A673 (cell line): Measurements from ENCODE around the gene FBXW5. TPM values are rescaled to one million over a fixed set of nuclear protein-coding genes. Genes with fewer than 3 reads are reported as not detected.

ENCODE experiments used
- BruUV-seq: library from RNA; stranded (reverse); fragments of 400-500 nt; replicated peaks from 2 replicates; lab custom pipeline; 2021; lab: Mats Ljungman, UMichigan
- CTCF ChIA-PET: fragments of 300-600 bp; sonication (Branson Sonifier 250); formaldehyde crosslinking; loops from one replicate; lab custom pipeline; 2022; ENCODE audit warnings: antibody characterized with exemption; lab: Charles Lee
- POLR2A ChIA-PET: fragments of 300-600 bp; sonication (Branson Sonifier 250); formaldehyde crosslinking; loops from one replicate; lab custom pipeline; 2022; ENCODE audit warnings: antibody characterized with exemption; ENCODE audit not compliant: low non-redundant PET; lab: Charles Lee
- DNase-seq: peaks from one replicate; pipeline ENCODE4 v3.0.0-alpha.2; 2015; ENCODE audit warnings: low spot score
- H3K27ac ChIP-seq: fragments of 200-600 bp; sonication (generic); 2 replicates; pipeline ENCODE4 v1.5.1; 2016; ENCODE audit warnings: mixed run types, low read depth, mild to moderate bottlenecking, mixed read lengths, antibody characterized with exemption, low read length; ENCODE audit not compliant: poor library complexity, severe bottlenecking
- H3K27me3 ChIP-seq: fragments of 200-600 bp; sonication (generic); replicated peaks from 2 replicates; pipeline ENCODE4 v1.6.1; 2017; ENCODE audit warnings: mixed run types, low read depth, mild to moderate bottlenecking, mixed read lengths, antibody characterized with exemption, low read length; ENCODE audit not compliant: insufficient read depth, poor library complexity
- H3K36me3 ChIP-seq: fragments of 200-600 bp; sonication (generic); 2 replicates; pipeline ENCODE4 v1.6.1; 2016; ENCODE audit warnings: mixed run types, mild to moderate bottlenecking, mixed read lengths, antibody characterized with exemption, low read length; ENCODE audit not compliant: insufficient read depth, poor library complexity, severe bottlenecking
- H3K4me1 ChIP-seq: fragments of 200-600 bp; sonication (generic); 2 replicates; pipeline ENCODE4 v1.6.1; 2017; ENCODE audit warnings: mixed run types, mild to moderate bottlenecking, mixed read lengths, antibody characterized with exemption, low read length; ENCODE audit not compliant: insufficient read depth, poor library complexity, severe bottlenecking
- H3K4me3 ChIP-seq: fragments of 200-600 bp; sonication (generic); 2 replicates; pipeline ENCODE4 v1.5.1; 2016; ENCODE audit warnings: low read depth, mixed run types, mild to moderate bottlenecking, mixed read lengths, low read length; ENCODE audit not compliant: poor library complexity, severe bottlenecking
- H3K9me3 ChIP-seq: fragments of 200-600 bp; sonication (generic); 2 replicates; pipeline ENCODE4 v1.6.1; 2016; ENCODE audit warnings: mixed run types, low read depth, mild to moderate bottlenecking, mixed read lengths, antibody characterized with exemption, low read length; ENCODE audit not compliant: poor library complexity, severe bottlenecking
- CTCF ChIP-seq: fragments of 300-800, 200-600 bp; sonication (generic); conservative IDR thresholded peaks from 2 replicates; pipeline ENCODE4 v1.5.1; 2017; ENCODE audit warnings: low read depth, mild to moderate bottlenecking, antibody characterized with exemption, low read length, moderate library complexity, mixed read lengths
- EZH2 ChIP-seq: fragments of 200-600 bp; sonication (generic); IDR thresholded peaks from 2 replicates; pipeline ENCODE4 v1.6.1; 2017; ENCODE audit warnings: borderline replicate concordance, low read depth, mild to moderate bottlenecking, mixed read lengths, antibody characterized with exemption, low read length; ENCODE audit not compliant: poor library complexity, severe bottlenecking
- intact Hi-C: fragments of 100-400 bp; cut with micrococcal nuclease; formaldehyde crosslinking; loops from one replicate; pipeline ENCODE4 v1.10.0; 2022; ENCODE audit not compliant: unreplicated experiment
- total RNA-seq: library from RNA; stranded (reverse); gene quantifications from 2 replicates; pipeline ENCODE4 v1.2.3, GENCODE V29; 2021

The FBXW5 gene
- total RNA-seq, 1 experiment from 2014 or later: 81.8 TPM

DNA sequence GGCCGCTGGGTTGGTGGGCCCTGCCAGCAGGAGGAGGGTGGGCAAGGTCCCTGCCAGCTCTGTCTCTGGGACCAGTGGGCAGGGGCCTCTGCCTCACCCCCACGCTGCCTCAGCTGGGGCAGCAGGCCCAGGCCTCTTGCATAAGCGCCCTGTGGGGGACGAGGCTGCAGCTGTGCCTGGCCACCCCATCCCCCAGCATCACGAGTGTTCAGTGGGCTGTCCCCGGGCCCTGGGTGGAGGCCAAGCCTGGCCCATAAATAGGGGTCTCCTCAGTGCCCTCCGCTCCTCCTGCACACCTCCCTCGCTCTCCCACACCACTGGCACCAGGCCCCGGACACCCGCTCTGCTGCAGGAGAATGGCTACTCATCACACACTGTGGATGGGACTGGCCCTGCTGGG is 32.7 kb upstream of the FBXW5 start, which contains the start of gene PTGDS:
Gene PTGDS (plus strand): TSS at position 282 of the 400 bp plus-strand sequence. CDS start 75 bp downstream, at position 357.
- Histone ChIP-seq H3K27me3 (no peaks in the 10 kb centered on the region), H3K4me3 (peak within 1 kb of the TSS; percentile 50), H3K9me3 (no peaks in the 10 kb centered on the region), H3K4me1 (no peaks in the 10 kb centered on the region), H3K36me3 (no peaks in the 10 kb centered on the region), H3K27ac (no peak within 1 kb of the TSS)
- BruUV-seq: no TSS peak
- CTCF ChIA-PET: no interaction called here
- intact Hi-C loops: no loop called here
- TF ChIP-seq EZH2: no peak
- DNase-seq: no peak
- POLR2A ChIA-PET: no interaction called here

- no peak overlapping the region for H3K27ac ChIP-seq
- intact Hi-C loops: no loop called here
- BruUV-seq: no TSS peak
- H3K4me3 ChIP-seq: no peak overlapping the region
- ChIA-PET CTCF (no interaction called here), POLR2A (interaction anchor here (0.6 kb wide), 1 partner anchor 430 kb away, joined by 6 read pairs; no protein-coding TSS in a partner anchor)
- no peaks in the 10 kb centered on the region for H3K9me3 ChIP-seq
- no peak for DNase-seq
- no peaks in the 10 kb centered on the region for H3K27me3 ChIP-seq
- no peaks in the 10 kb centered on the region for H3K36me3 ChIP-seq
- H3K4me1 ChIP-seq: no peaks in the 10 kb centered on the region
- TF ChIP-seq EZH2 (no peak), CTCF (peak; percentile 28; the same call in 1 of the 2 replicates)
These were observed 31.1 kb upstream of the FBXW5 start for GRCh38 chr9:136975644-136976043.

GRCh38 chr9:136974817-136975535 is 30.4 kb upstream of the FBXW5 start:
- BruUV-seq: no TSS peak
- Histone ChIP-seq H3K27ac (no peak overlapping the region), H3K27me3 (no peaks in the 10 kb centered on the region), H3K36me3 (no peaks in the 10 kb centered on the region), H3K9me3 (no peaks in the 10 kb centered on the region), H3K4me1 (no peaks in the 10 kb centered on the region), H3K4me3 (no peak overlapping the region)
- ChIA-PET CTCF (interaction anchor here (0.8 kb wide), 1 partner anchor 60 kb away, joined by 3 read pairs; no protein-coding TSS in a partner anchor), POLR2A (interaction anchor here (0.6 kb wide), 1 partner anchor 431 kb away, joined by 6 read pairs; no protein-coding TSS in a partner anchor)
- DNase-seq: no peak
- TF ChIP-seq EZH2: no peak
- TF ChIP-seq CTCF: no peak
- intact Hi-C loops: no loop called here
